H9 (cell line): ENCODE results near the gene TMEM175. TPM values are rescaled to one million over a fixed set of nuclear protein-coding genes. Genes with fewer than 3 reads are reported as not detected.

Experiments used
- DNase-seq: peaks from one replicate; pipeline ENCODE4 v3.0.0-alpha.2; 2017
- H2AFZ ChIP-seq: one replicate; pipeline ENCODE4 v1.6.1; 2013; ENCODE audit warnings: mild to moderate bottlenecking, low read length, control low read depth, moderate library complexity
- H2AK5ac ChIP-seq: 2 replicates; pipeline ENCODE4 v1.6.1; 2013; ENCODE audit warnings: low read length, control low read depth, mixed read lengths; ENCODE audit not compliant: insufficient read length
- H2BK120ac ChIP-seq: one replicate; pipeline ENCODE4 v1.6.1; 2013; ENCODE audit warnings: low read depth, mild to moderate bottlenecking, low read length, control low read depth, inconsistent platforms; ENCODE audit not compliant: poor library complexity, severe bottlenecking
- H2BK12ac ChIP-seq: 2 replicates; pipeline ENCODE4 v1.6.1; 2013; ENCODE audit warnings: low read length, control low read depth, mixed read lengths, low read depth; ENCODE audit not compliant: insufficient read length
- H2BK15ac ChIP-seq: 2 replicates; pipeline ENCODE4 v1.6.1; 2013; ENCODE audit warnings: low read depth, low read length, control low read depth
- H2BK20ac ChIP-seq: one replicate; pipeline ENCODE4 v1.6.1; 2013; ENCODE audit warnings: low read depth, mild to moderate bottlenecking, low read length, control low read depth, inconsistent platforms; ENCODE audit not compliant: poor library complexity, severe bottlenecking
- H2BK5ac ChIP-seq: 2 replicates; pipeline ENCODE4 v1.6.1; 2013; ENCODE audit warnings: low read length, control low read depth, mixed read lengths; ENCODE audit not compliant: insufficient read length
- H3K14ac ChIP-seq: 2 replicates; pipeline ENCODE4 v1.6.1; 2013; ENCODE audit warnings: low read length, control low read depth; ENCODE audit not compliant: insufficient read depth
- H3K18ac ChIP-seq: 2 replicates; pipeline ENCODE4 v1.6.1; 2013; ENCODE audit warnings: low read depth, mild to moderate bottlenecking, mixed read lengths, low read length, control low read depth; ENCODE audit not compliant: insufficient read length
- H3K23ac ChIP-seq: 2 replicates; pipeline ENCODE4 v1.6.1; 2013; ENCODE audit warnings: low read length, control low read depth, mixed read lengths, low read depth; ENCODE audit not compliant: insufficient read length
- H3K23me2 ChIP-seq: 2 replicates; pipeline ENCODE4 v1.6.1; 2013; ENCODE audit warnings: low read depth, mild to moderate bottlenecking, mixed read lengths, low read length, control low read depth; ENCODE audit not compliant: insufficient read length, poor library complexity, severe bottlenecking
- H3K27ac ChIP-seq: 2 replicates; pipeline ENCODE4 v1.5.1; 2013; ENCODE audit warnings: low read length, control low read depth, mixed read lengths, low read depth; ENCODE audit not compliant: insufficient read length
- H3K27me3 ChIP-seq: 2 replicates; pipeline ENCODE4 v1.6.1; 2013; ENCODE audit warnings: low read length, control low read depth, inconsistent platforms; ENCODE audit not compliant: insufficient read depth
- H3K4ac ChIP-seq: 2 replicates; pipeline ENCODE4 v1.6.1; 2013; ENCODE audit warnings: low read depth, mild to moderate bottlenecking, control low read depth, inconsistent platforms, low read length, moderate library complexity
- H3K4me1 ChIP-seq: 2 replicates; pipeline ENCODE4 v1.6.1; 2013; ENCODE audit warnings: low read length, control low read depth, inconsistent platforms; ENCODE audit not compliant: insufficient read depth
- H3K4me2 ChIP-seq: 2 replicates; pipeline ENCODE4 v1.6.1; 2013; ENCODE audit warnings: low read length, control low read depth, mixed read lengths; ENCODE audit not compliant: insufficient read length, insufficient read depth
- H3K56ac ChIP-seq: 2 replicates; pipeline ENCODE4 v1.6.1; 2013; ENCODE audit warnings: low read depth, mild to moderate bottlenecking, mixed read lengths, low read length, control low read depth; ENCODE audit not compliant: insufficient read length
- H3K79me1 ChIP-seq: 2 replicates; pipeline ENCODE4 v1.6.1; 2013; ENCODE audit warnings: low read depth, mild to moderate bottlenecking, moderate library complexity, low read length, control low read depth, inconsistent platforms; ENCODE audit not compliant: insufficient read depth, poor library complexity, severe bottlenecking
- H3K79me2 ChIP-seq: 2 replicates; pipeline ENCODE4 v1.6.1; 2013; ENCODE audit warnings: low read length, control low read depth, inconsistent platforms; ENCODE audit not compliant: insufficient read depth
- H3K9ac ChIP-seq: 2 replicates; pipeline ENCODE4 v1.6.1; 2013; ENCODE audit warnings: low read length, control low read depth, mixed read lengths; ENCODE audit not compliant: insufficient read length; ENCODE audit errors: extremely low read depth
- H3K9me3 ChIP-seq: one replicate; pipeline ENCODE4 v1.6.1; 2013; ENCODE audit warnings: low read depth, low read length, inconsistent platforms; ENCODE audit not compliant: control insufficient read depth
- H3T11ph ChIP-seq: one replicate; pipeline ENCODE4 v1.6.1; 2013; ENCODE audit warnings: mild to moderate bottlenecking, low read length, control low read depth, inconsistent platforms
- H4K20me1 ChIP-seq: one replicate; pipeline ENCODE4 v1.6.1; 2013; ENCODE audit not compliant: control insufficient read depth, insufficient read length, insufficient read depth
- H4K5ac ChIP-seq: 2 replicates; pipeline ENCODE4 v1.6.1; 2013; ENCODE audit warnings: low read depth, mild to moderate bottlenecking, mixed read lengths, low read length, control low read depth; ENCODE audit not compliant: insufficient read length
- H4K8ac ChIP-seq: replicated peaks from 2 replicates; pipeline ENCODE4 v1.6.1; 2013; ENCODE audit warnings: low read length, control low read depth, mixed read lengths, low read depth; ENCODE audit not compliant: insufficient read length
- H4K91ac ChIP-seq: 2 replicates; pipeline ENCODE4 v1.6.1; 2013; ENCODE audit warnings: low read depth, mild to moderate bottlenecking, moderate library complexity, mixed read lengths, low read length, control low read depth; ENCODE audit not compliant: insufficient read length
- H3K27ac Mint-ChIP-seq, 3 experiments: 2 replicates in 2 of 3; 3 replicates in 1 of 3; pipeline ENCODE4 v1.8.0; 2020 to 2021; ENCODE audit warnings: mixed read lengths in 3 of 3, mild to moderate bottlenecking in 1 of 3, moderate library complexity in 1 of 3
- H3K27me3 Mint-ChIP-seq: 2 replicates; pipeline ENCODE4 v1.8.0; 2021; ENCODE audit warnings: low read depth, mild to moderate bottlenecking, moderate library complexity, mixed read lengths
- H3K36me3 Mint-ChIP-seq, 3 experiments: 2 replicates in 2 of 3; 3 replicates in 1 of 3; pipeline ENCODE4 v1.8.0; 2020 to 2021; ENCODE audit warnings: low read depth in 3 of 3, mixed read lengths in 3 of 3; ENCODE audit not compliant: insufficient read depth in 1 of 3
- H3K4me1 Mint-ChIP-seq, 2 experiments: 2 replicates each; pipeline ENCODE4 v1.8.0; 2020; ENCODE audit warnings: mixed read lengths in 2 of 2
- H3K4me3 Mint-ChIP-seq, 2 experiments: 2 replicates in 1 of 2; 3 replicates in 1 of 2; pipeline ENCODE4 v1.8.0; 2020 to 2021; ENCODE audit warnings: mild to moderate bottlenecking in 2 of 2, mixed read lengths in 2 of 2, moderate library complexity in 1 of 2
- H3K9me3 Mint-ChIP-seq, 2 experiments: 2 replicates in 1 of 2; 3 replicates in 1 of 2; pipeline ENCODE4 v1.8.0; 2020; ENCODE audit warnings: mild to moderate bottlenecking in 2 of 2, mixed read lengths in 2 of 2, moderate library complexity in 1 of 2
- CTCF ChIP-seq: fragments of 200-600 bp; sonication (generic); conservative IDR thresholded peaks from 3 replicates; pipeline ENCODE4 v1.8.0; 2021; ENCODE audit warnings: antibody characterized with exemption, mild to moderate bottlenecking
- WGBS: extraction: QIAGEN DNeasy Blood & Tissue Kit; methylation state at CpG from one replicate; pipeline ENCODE4 v1.1.7; 2013; ENCODE audit warnings: missing lambda C conversion rate, low lambda C conversion rate, mixed read lengths; ENCODE audit not compliant: insufficient read length; ENCODE audit errors: extremely low coverage; 5-methylcytosine and 5-hydroxymethylcytosine counted together
- total RNA-seq: library from RNA; stranded (reverse); gene quantifications from 2 replicates; pipeline ENCODE4 v1.2.1, GENCODE V29; 2021

The TMEM175 gene
- total RNA-seq, 1 experiment from 2014 or later = 6.4 TPM

DNA sequence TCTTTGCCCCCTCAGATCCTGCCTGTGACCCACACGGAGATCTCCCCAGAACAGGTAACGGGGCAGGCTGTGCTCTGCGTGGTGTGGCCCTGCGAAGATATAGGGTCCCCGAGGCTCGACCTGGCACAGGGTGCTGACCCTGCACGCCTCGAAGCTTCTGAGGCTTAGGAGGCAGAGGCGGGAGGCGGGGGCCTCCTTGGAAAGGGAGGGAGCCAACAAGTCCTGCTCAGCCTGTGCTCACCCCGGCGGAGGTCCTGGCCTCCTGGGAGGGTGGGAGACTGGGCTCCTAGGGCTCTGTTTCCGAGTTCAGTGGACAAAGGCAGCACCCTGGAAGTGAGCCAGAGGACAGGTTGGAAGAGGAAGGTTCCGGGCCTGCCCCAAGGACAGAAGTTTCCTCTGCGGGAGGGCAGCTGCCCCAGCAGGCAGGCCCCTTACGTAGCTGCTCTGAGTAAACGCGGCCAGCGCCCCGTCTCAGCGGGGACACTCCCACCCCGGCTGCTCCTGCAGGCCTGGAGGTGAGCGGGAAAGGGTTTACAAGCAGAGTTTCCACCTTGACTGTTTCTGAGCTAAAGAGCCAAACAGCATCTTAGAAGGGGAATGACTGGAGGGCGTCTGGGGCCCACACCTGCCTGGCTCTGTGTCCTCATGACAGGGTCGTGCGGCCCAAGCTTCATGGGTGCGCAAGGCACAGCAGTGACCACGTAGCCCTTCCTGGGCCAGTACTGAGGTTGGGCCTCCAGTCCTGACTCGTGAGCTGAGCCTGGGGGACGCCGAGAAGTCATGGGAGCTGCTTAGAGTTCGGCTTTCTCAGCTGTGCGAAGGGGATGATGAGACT is 16.1 kb downstream of the TMEM175 start:
- H4K91ac ChIP-seq = no peak overlapping the region
- no peak overlapping the region for H2BK5ac ChIP-seq
- no peak overlapping the region for H2AFZ ChIP-seq
- no peak overlapping the region for H2BK120ac ChIP-seq
- H3K4me2 ChIP-seq = no peak overlapping the region
- no peaks in the 10 kb centered on the region for H3K27me3 ChIP-seq
- H2BK15ac ChIP-seq = no peak overlapping the region; the same call in 1 of the 2 replicates
- Mint-ChIP-seq H3K36me3 (no peaks in the 10 kb centered on the region; a peak in 2 of 7 replicates), H3K27me3 (peaks cover 11% of the 10 kb centered on the region), H3K27ac (peak overlapping the region in 2 of 3 experiments; percentile 43 to 88; a peak in 3 of 7 replicates), H3K4me3 (no peak overlapping the region), H3K9me3 (no peaks in the 10 kb centered on the region), H3K4me1 (peaks cover 13 to 21% of the 10 kb centered on the region in 2 experiments)
- TF ChIP-seq CTCF = no peak
- no CpG with 5 or more reads among the region's 33 CpGs for WGBS
- H2BK12ac ChIP-seq = no peak overlapping the region
- no peak overlapping the region for H3K4ac ChIP-seq
- no peak overlapping the region for H3K23ac ChIP-seq
- no peaks in the 10 kb centered on the region for H3K9me3 ChIP-seq
- no peak for DNase-seq
- H3T11ph ChIP-seq = no peak overlapping the region
- no peak overlapping the region for H3K27ac ChIP-seq
- H3K9ac ChIP-seq = no peak overlapping the region
- H4K5ac ChIP-seq = no peak overlapping the region
- H2BK20ac ChIP-seq = no peak overlapping the region
- H3K4me1 ChIP-seq = no peaks in the 10 kb centered on the region; the same call in 1 of the 2 replicates
- H3K79me2 ChIP-seq = no peaks in the 10 kb centered on the region
- no peak overlapping the region for H2AK5ac ChIP-seq
- no peak overlapping the region for H3K56ac ChIP-seq
- no peak overlapping the region for H3K18ac ChIP-seq
- H3K23me2 ChIP-seq = no peaks in the 10 kb centered on the region
- H3K14ac ChIP-seq = no peak overlapping the region; the same call in 1 of the 2 replicates
- H4K8ac ChIP-seq = no peak overlapping the region
- no peaks in the 10 kb centered on the region for H4K20me1 ChIP-seq
- no peaks in the 10 kb centered on the region for H3K79me1 ChIP-seq
